Islet precursor cell (in vitro differentiated cells): ENCODE results near the gene SLC49A3.
A peak's percentile ranks its signal among the peaks of the same experiment; 100 is the strongest.
"Not testable (repeated sequence)": the region's sequence is repeated elsewhere in the genome, so short reads cannot be mapped to it uniquely, and the experiment has no call there.

Experiments used
- DNase-seq: peaks from one replicate; pipeline ENCODE4 v3.0.0-alpha.2; 2018

The SLC49A3 gene

GRCh38 chr4:688854-689681 is at the start of gene SLC49A3:
SLC49A3 (minus strand) TSS chr4:689151; CDS start chr4:689127, 24 bp downstream.
- DNase-seq: peak; percentile 74

GRCh38 chr4:736561-736960 is 47.6 kb upstream of the SLC49A3 start:
- not testable (repeated sequence) for DNase-seq

DNA sequence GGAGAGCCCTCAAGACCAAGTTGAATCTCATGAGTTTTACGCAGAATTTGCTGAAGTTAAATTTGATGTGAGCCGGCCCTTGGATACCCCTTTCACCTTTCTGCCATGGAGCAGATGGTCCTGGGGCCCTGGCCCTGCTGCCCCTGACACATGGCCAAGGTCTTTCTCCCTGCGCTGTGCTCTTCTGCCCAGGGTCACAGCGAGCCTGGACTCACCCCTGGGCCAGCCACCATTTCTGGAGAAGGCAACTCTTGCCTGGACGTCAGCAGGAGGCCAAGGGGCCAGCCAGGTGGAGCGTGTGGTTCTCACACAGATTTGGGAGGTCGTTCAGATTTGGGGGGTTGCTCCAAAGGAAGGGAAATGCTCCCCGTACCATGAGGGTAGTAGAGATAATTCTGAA is 46.6 kb upstream of the SLC49A3 start:
- DNase-seq: no peak

DNA sequence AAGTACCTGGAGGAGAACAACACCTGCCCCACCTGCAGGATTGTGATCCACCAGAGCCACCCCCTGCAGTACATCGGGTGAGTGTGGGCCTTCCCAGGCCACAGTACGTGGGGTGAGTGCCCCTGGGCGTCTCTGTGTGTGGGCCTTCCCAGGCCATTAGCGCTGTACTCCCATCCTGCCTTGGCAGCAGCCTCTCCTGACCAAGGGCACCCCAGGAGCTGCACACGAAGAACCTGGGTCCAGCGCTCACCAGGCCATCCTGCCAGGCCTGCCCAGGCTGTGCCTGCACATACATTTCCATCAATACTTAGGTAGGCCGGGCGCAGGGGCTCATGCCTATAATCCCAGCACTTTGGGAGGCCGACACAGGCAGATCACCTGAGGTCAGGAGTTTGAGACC is 46.0 kb upstream of the SLC49A3 start:
- no peak for DNase-seq

- no peak for DNase-seq
Measured at GRCh38 chr4:734075-734474, 45.1 kb upstream of the SLC49A3 start.

GRCh38 chr4:733631-733980 is 44.7 kb upstream of the SLC49A3 start:
- no peak for DNase-seq

GRCh38 chr4:732911-733630 is 44.1 kb upstream of the SLC49A3 start:
- DNase-seq: no peak

GRCh38 chr4:732486-732885 is 43.5 kb upstream of the SLC49A3 start:
- no peak for DNase-seq

- DNase-seq: not testable (repeated sequence)
Measured at GRCh38 chr4:731954-732353, 43.0 kb upstream of the SLC49A3 start.

- not testable (repeated sequence) for DNase-seq
Measured at GRCh38 chr4:730946-731904, 42.3 kb upstream of the SLC49A3 start.

- no peak for DNase-seq
Measured at GRCh38 chr4:730511-730910, 41.6 kb upstream of the SLC49A3 start.

- DNase-seq: no peak
Measured at GRCh38 chr4:729336-730315, 40.7 kb upstream of the SLC49A3 start.

DNA sequence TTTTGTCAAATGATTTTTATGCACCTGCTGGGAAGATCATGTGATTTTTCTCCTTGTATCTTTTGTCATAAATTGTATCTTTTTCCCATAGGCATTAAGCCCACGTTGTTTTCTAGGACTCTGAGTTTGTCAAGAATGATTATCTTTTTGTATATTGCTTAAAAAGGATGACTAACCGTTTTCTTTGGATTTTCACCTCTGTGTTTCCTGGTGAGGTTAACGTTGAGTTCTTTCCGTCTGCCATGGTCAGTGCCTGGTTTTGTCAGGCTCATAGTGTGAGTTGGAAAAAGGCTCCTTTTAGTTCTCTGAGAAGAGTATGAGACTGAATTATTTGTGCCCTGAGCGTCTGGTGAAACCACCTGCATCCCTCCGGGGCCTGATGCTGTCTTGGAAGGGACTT is 38.6 kb upstream of the SLC49A3 start:
- no peak for DNase-seq

DNA sequence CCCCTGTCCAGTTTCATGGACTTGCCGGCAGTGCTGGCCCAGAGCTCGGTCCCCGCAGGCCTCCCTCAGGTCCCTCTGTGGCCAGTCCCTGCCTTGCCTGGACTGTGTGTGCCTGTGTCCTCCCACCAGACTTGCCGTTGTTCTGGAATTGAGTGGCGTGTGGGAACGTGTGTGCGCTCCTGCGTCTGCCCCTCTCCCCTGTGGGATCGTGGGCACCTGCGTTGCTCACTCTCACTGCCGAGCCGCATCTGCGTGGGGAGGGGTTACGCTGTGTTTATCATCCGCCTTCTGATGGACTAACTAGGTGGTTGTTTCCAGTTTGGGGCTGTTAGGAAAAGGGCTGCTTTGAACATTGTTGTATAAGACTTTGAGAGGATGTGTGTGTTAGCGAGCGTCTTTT is 37.9 kb upstream of the SLC49A3 start:
- DNase-seq: no peak

DNA sequence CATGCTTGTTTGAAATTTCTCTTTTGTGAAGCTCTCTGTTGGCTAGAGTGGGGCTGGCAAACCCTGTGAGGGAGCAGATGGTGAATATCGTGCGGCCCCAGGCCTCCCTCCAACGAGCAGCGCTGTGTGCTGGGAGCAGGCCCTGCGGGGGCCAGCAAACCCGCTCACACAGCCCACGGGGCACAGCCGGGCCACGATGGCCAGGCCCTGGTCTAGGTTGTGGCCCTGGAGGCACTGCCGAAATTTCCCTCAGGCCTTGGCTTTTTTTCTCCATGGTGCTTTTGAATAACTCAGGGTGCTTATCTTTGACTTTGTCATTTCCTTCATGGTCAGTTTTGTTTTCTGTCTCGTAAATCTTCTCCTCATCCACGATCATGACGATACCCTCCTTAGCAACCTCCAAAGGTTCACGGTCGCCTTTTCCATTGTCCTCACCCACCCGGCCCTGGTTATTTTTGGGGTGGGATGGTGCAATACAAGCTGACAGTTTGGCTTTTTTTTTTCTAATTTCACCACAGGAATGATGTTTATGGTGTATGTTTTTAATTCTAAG is 37.4 kb upstream of the SLC49A3 start:
- DNase-seq: no peak

DNA sequence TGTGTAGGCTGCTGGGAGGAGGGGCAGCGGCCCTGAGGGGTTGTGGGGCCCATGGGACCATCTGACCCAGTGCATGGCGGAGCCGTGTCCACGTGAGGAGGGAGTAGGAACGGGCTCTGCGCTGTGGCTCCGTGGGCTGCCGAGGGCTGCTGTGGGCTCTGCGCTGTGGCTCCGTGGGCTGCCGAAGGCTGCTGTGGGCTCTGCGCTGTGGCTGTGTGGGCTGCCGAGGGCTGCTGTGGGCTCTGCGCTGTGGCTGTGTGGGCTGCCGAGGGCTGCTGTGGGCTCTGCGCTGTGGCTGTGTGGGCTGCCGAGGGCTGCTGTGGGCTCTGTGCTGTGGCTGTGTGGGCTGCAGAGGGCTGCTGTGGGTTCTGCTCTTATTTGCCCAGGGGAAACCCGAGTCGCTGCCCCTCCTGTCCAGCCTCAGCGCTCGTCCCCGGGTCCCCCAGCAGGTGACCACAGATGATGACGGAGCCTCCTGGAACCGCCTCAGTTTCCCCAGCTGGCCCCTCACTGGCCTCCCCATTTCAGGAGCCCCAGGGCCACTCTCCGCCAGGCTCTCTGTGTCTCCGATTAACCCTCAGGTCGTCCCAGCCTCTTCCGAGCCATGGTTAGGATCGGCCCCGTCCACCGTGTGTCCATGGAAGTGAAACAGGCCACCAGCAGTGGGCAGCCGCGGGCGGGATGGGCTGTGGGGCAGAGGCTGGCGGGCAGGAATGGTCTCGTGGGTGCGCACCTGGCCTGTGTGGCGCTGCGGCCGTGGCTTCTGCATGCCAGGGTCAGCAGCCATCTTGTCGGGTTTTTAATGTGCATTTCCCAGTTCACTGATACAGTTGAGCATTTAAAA is 36.7 kb upstream of the SLC49A3 start:
- no peak for DNase-seq

DNA sequence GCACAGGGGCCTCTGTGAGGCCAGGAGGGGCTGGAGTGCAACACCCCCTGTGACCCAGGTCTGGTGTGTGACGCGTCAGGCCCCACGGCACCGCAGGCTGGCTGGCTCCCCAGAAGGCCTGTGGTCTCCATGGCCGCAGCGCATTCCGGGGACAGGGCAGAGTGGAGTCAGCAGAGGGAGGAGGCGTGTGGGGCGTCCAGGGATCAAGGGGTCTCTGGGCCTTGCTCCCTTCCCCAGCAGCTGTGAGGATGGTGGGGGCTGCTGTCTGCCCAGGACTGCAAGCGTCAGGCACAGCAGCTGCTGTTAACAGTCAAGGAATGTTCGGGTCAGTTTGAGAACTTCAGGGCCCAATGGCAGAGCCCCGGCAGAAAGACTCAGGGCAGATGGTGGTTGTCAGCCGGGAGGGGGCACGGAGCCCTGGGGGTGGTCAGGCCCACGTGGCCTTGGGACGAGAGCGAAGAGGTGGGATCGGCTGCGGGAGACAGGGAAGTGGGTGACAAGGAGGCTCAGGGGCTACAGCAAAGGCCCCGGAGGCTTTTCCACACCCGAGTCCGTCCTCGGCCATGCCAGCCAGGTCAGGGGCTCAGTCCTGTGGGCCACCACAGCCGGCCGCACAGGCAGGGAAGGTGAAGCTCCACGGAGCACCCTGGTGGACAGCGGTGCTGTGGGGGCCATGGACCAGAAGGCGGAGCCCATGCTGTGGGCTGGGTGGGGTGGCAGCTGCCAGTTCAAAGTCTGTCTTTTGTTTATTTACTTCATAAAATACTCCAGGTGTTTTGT is 35.0 kb upstream of the SLC49A3 start:
- no peak for DNase-seq

DNA sequence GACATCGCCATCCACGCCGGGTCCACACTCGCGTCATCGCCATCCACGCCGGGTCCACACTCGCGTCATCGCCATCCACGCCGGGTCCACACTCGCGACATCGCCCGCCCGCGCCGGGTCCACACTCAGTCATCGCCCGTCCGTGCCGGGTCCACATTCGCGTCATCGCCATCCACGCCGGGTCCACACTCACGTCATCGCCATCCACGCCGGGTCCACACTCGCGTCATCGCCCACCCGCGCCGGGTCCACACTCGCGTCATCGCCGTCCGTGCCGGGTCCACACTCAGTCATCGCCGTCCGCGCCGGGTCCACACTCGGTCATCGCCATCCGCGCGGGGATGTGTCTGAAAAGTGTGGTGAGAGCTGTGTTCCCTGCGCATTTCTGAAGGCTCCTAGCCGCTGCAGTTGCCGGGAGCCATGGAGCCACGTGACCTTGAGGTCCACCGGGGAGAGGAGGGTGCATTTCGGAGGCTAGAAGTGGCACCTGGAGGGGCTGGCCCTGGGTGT is 34.0 kb upstream of the SLC49A3 start:
- no peak for DNase-seq

DNA sequence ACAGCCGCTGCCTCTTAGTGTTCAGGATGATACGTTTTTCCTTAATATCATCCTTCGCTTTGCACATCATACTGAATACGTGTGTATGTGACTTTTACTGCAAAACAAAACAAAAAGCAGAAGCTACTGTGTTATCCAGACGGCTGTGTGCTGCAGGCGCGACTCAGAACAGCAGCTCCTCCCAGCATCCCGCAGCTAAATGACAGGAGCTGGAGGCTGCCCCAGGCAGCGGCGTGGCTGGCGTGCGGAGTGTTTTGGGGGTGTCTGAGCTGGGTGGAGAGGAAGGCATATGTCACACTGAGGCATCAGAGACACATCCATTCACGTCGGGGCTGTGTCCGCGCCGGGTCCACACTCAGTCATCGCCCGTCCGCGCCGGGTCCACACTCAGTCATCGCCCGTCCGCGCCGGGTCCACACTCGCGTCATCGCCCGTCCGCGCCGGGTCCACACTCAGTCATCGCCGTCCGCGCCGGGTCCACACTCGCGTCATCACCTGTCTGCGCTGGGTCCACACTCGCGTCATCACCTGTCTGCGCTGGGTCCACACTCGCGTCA is 33.3 kb upstream of the SLC49A3 start:
- no peak for DNase-seq
